ENCODE results near the gene CARNS1. TPM values are rescaled to one million over a fixed set of nuclear protein-coding genes. Genes with fewer than 3 reads are reported as not detected.

The CARNS1 gene
- total RNA-seq, 2 experiments from 2014 or later, result 4.8 to 4.9 TPM

GRCh38 chr11:67450796-67451657 lies 35.5 kb downstream of the CARNS1 start:
- Mint-ChIP-seq H3K9me3 (ENCODE audit: insufficient read depth) (no peaks in the 10 kb centered on the region), H3K27ac (no peak overlapping the region), H3K4me1 (ENCODE audit: low read depth) (peaks cover 12% of the 10 kb centered on the region), H3K4me3 (no peak overlapping the region), H3K27me3 (ENCODE audit: low read depth) (peaks cover 2% of the 10 kb centered on the region), H3K36me3 (ENCODE audit: low read depth) (no peaks in the 10 kb centered on the region)
- ChIA-PET CTCF (interaction anchor here (1.4 kb wide), 2 partner anchors 68 to 99 kb away, joined by 3 read pairs; no protein-coding TSS in a partner anchor), POLR2A (interaction anchor here (0.5 to 4.7 kb wide), 6 partner anchors 10 to 1925 kb away, joined by 3 to 34 read pairs (median 4); partner anchors contain the start of gene PTPRCAP)
- ATAC-seq (no peak), DNase-seq (no peak)

- H3K36me3 Mint-ChIP-seq (ENCODE audit: low read depth), result no peaks in the 10 kb centered on the region
- H3K27me3 Mint-ChIP-seq (ENCODE audit: low read depth), result peaks cover 2% of the 10 kb centered on the region
- H3K4me3 Mint-ChIP-seq, result no peak overlapping the region
- no peaks in the 10 kb centered on the region for H3K9me3 Mint-ChIP-seq (ENCODE audit: insufficient read depth)
- ATAC-seq (no peak), DNase-seq (no peak)
- POLR2A ChIA-PET, result interaction anchor here (0.7 to 4.7 kb wide), 5 partner anchors 12 to 23 kb away, joined by 3 to 34 read pairs (median 3); partner anchors contain the start of genes PTPRCAP and RPS6KB2
- no peak overlapping the region for H3K27ac Mint-ChIP-seq
- CTCF ChIA-PET, result interaction anchor here (1.4 kb wide), 1 partner anchor 69 kb away, joined by 3 read pairs; no protein-coding TSS in a partner anchor
- H3K4me1 Mint-ChIP-seq (ENCODE audit: low read depth), result peaks cover 9% of the 10 kb centered on the region
These were observed 36.1 kb downstream of the CARNS1 start for GRCh38 chr11:67451658-67451976.

- Mint-ChIP-seq H3K4me1 (ENCODE audit: low read depth) (peaks cover 9% of the 10 kb centered on the region), H3K36me3 (ENCODE audit: low read depth) (no peaks in the 10 kb centered on the region), H3K27me3 (ENCODE audit: low read depth) (peaks cover under 1% of the 10 kb centered on the region), H3K4me3 (no peak within 1 kb of the TSS), H3K9me3 (ENCODE audit: insufficient read depth) (no peaks in the 10 kb centered on the region), H3K27ac (no peak within 1 kb of the TSS)
- DNase-seq, result no peak
- ChIA-PET POLR2A (interaction anchor here (0.7 to 4.7 kb wide), 6 partner anchors 11 to 32 kb away, joined by 3 to 34 read pairs (median 3); partner anchors contain the start of genes PTPRCAP and RPS6KB2), CTCF (interaction anchor here (0.8 kb wide), 1 partner anchor 16 kb away, joined by 3 read pairs; no protein-coding TSS in a partner anchor)
- ATAC-seq, result no peak
These were observed 36.9 kb downstream of the CARNS1 start, which contains the start of gene GPR152 for GRCh38 chr11:67452141-67452952. TSS of gene GPR152 (minus strand) at chr11:67452729. CDS start at chr11:67452724, 5 bp downstream.

- Mint-ChIP-seq H3K36me3 (ENCODE audit: low read depth) (no peaks in the 10 kb centered on the region), H3K27ac (no peak overlapping the region), H3K4me3 (no peak overlapping the region), H3K27me3 (ENCODE audit: low read depth) (no peaks in the 10 kb centered on the region), H3K9me3 (ENCODE audit: insufficient read depth) (no peaks in the 10 kb centered on the region), H3K4me1 (ENCODE audit: low read depth) (peaks cover 6% of the 10 kb centered on the region)
- ChIA-PET CTCF (no interaction called here), POLR2A (no interaction called here)
- no peak for DNase-seq
- no peak for ATAC-seq
These were observed 38.6 kb downstream of the CARNS1 start for GRCh38 chr11:67453816-67454732.

- Mint-ChIP-seq H3K27me3 (ENCODE audit: low read depth) (peaks cover 2% of the 10 kb centered on the region), H3K36me3 (ENCODE audit: low read depth) (no peaks in the 10 kb centered on the region), H3K9me3 (ENCODE audit: insufficient read depth) (no peaks in the 10 kb centered on the region), H3K4me3 (no peak within 1 kb of the TSS), H3K4me1 (ENCODE audit: low read depth) (peaks cover 8% of the 10 kb centered on the region), H3K27ac (no peak within 1 kb of the TSS)
- POLR2A ChIA-PET, result interaction anchor here (2.4 kb wide), 1 partner anchor 18 kb away, joined by 6 read pairs; the partner anchor contains the start of gene PTPRCAP
- DNase-seq (no peak), ATAC-seq (no peak)
- CTCF ChIA-PET, result no interaction called here
These were observed 39.6 kb downstream of the CARNS1 start, which contains the start of gene CABP4 for GRCh38 chr11:67455054-67455453. TSS of gene CABP4 (plus strand) at chr11:67455354. CDS start at chr11:67455424, 70 bp downstream.

GRCh38 chr11:67456068-67456705 lies 40.7 kb downstream of the CARNS1 start:
- ATAC-seq, result no peak
- peaks cover 2% of the 10 kb centered on the region for H3K27me3 Mint-ChIP-seq (ENCODE audit: low read depth)
- H3K27ac Mint-ChIP-seq, result no peak overlapping the region
- POLR2A ChIA-PET, result interaction anchor here (2.4 kb wide), 1 partner anchor 19 kb away, joined by 6 read pairs; the partner anchor contains the start of gene PTPRCAP
- CTCF ChIA-PET, result no interaction called here
- H3K4me1 Mint-ChIP-seq (ENCODE audit: low read depth), result peaks cover 7% of the 10 kb centered on the region
- no peak for DNase-seq
- no peaks in the 10 kb centered on the region for H3K36me3 Mint-ChIP-seq (ENCODE audit: low read depth)
- H3K9me3 Mint-ChIP-seq (ENCODE audit: insufficient read depth), result no peaks in the 10 kb centered on the region
- H3K4me3 Mint-ChIP-seq, result no peak overlapping the region

GRCh38 chr11:67457453-67457852 lies 42.0 kb downstream of the CARNS1 start:
- no peak for ATAC-seq
- DNase-seq, result no peak
- H3K27me3 Mint-ChIP-seq (ENCODE audit: low read depth), result peaks cover 2% of the 10 kb centered on the region
- H3K27ac Mint-ChIP-seq, result no peak overlapping the region
- ChIA-PET POLR2A (no interaction called here), CTCF (no interaction called here)
- H3K4me3 Mint-ChIP-seq, result no peak overlapping the region
- H3K9me3 Mint-ChIP-seq (ENCODE audit: insufficient read depth), result no peaks in the 10 kb centered on the region
- no peaks in the 10 kb centered on the region for H3K36me3 Mint-ChIP-seq (ENCODE audit: low read depth)
- peaks cover 2% of the 10 kb centered on the region for H3K4me1 Mint-ChIP-seq (ENCODE audit: low read depth)

GRCh38 chr11:67458266-67458665 lies 42.8 kb downstream of the CARNS1 start:
- Mint-ChIP-seq H3K9me3 (ENCODE audit: insufficient read depth) (no peaks in the 10 kb centered on the region), H3K27ac (no peak overlapping the region), H3K36me3 (ENCODE audit: low read depth) (no peaks in the 10 kb centered on the region), H3K27me3 (ENCODE audit: low read depth) (peaks cover 2% of the 10 kb centered on the region), H3K4me1 (ENCODE audit: low read depth) (peaks cover 2% of the 10 kb centered on the region), H3K4me3 (no peak overlapping the region)
- DNase-seq (no peak), ATAC-seq (no peak)
- POLR2A ChIA-PET, result interaction anchor here (1.6 kb wide), 1 partner anchor 22 kb away, joined by 4 read pairs; no protein-coding TSS in a partner anchor
- CTCF ChIA-PET, result no interaction called here

- Mint-ChIP-seq H3K4me3 (no peak overlapping the region), H3K27ac (no peak overlapping the region), H3K27me3 (ENCODE audit: low read depth) (peaks cover 2% of the 10 kb centered on the region), H3K36me3 (ENCODE audit: low read depth) (peaks cover 4% of the 10 kb centered on the region), H3K4me1 (ENCODE audit: low read depth) (peaks cover 32% of the 10 kb centered on the region), H3K9me3 (ENCODE audit: insufficient read depth) (no peaks in the 10 kb centered on the region)
- no peak for ATAC-seq
- no peak for DNase-seq
- ChIA-PET POLR2A (interaction anchor here (0.7 to 1.4 kb wide), 2 partner anchors 11 to 44 kb away, joined by 3 read pairs; partner anchors contain the start of gene CDK2AP2), CTCF (no interaction called here)
These were observed 47.7 kb downstream of the CARNS1 start for GRCh38 chr11:67463186-67463585.

GRCh38 chr11:67463680-67464410 lies 48.4 kb downstream of the CARNS1 start:
- Mint-ChIP-seq H3K27me3 (ENCODE audit: low read depth) (peaks cover 2% of the 10 kb centered on the region), H3K4me1 (ENCODE audit: low read depth) (peaks cover 35% of the 10 kb centered on the region), H3K4me3 (peak overlapping the region; percentile 82), H3K27ac (no peak overlapping the region), H3K36me3 (ENCODE audit: low read depth) (peaks cover 4% of the 10 kb centered on the region), H3K9me3 (ENCODE audit: insufficient read depth) (no peaks in the 10 kb centered on the region)
- DNase-seq (no peak), ATAC-seq (no peak)
- ChIA-PET CTCF (interaction anchor here (1.4 kb wide), 1 partner anchor 62 kb away, joined by 5 read pairs; the partner anchor contains the start of gene PPP1CA), POLR2A (interaction anchor here (0.7 to 1.4 kb wide), 2 partner anchors 12 to 44 kb away, joined by 3 read pairs; partner anchors contain the start of gene CDK2AP2)
